Kidney glomerular epithelial cell (primary cell): ENCODE data around the gene C10orf90.

Source experiments
- DNase-seq: peaks from one replicate; lab custom pipeline; 2025; lab: John Stamatoyannopoulos, UW

Gene C10orf90

GRCh38 chr10:126536656-126537055 lies 133.8 kb downstream of the C10orf90 start:
- no peak for DNase-seq

GRCh38 chr10:126536148-126536547 lies 134.3 kb downstream of the C10orf90 start:
- DNase-seq: peak; percentile 1

- no peak for DNase-seq
Observed at GRCh38 chr10:126533644-126534043, 136.8 kb downstream of the C10orf90 start.

- no peak for DNase-seq
Observed at GRCh38 chr10:126528315-126528835, 142.1 kb downstream of the C10orf90 start.

- DNase-seq: no peak
Observed at GRCh38 chr10:126527645-126528314, 142.7 kb downstream of the C10orf90 start.

- no peak for DNase-seq
Observed at GRCh38 chr10:126525326-126525725, 145.2 kb downstream of the C10orf90 start.

GRCh38 chr10:126524526-126524925 lies 146.0 kb downstream of the C10orf90 start:
- DNase-seq: no peak

- DNase-seq: no peak
Observed at GRCh38 chr10:126523071-126523470, 147.4 kb downstream of the C10orf90 start.

GRCh38 chr10:126521399-126521798 lies 149.1 kb downstream of the C10orf90 start:
- DNase-seq: no peak

GRCh38 chr10:126520751-126521317 lies 149.7 kb downstream of the C10orf90 start:
- no peak for DNase-seq

GRCh38 chr10:126519992-126520391 lies 150.5 kb downstream of the C10orf90 start:
- no peak for DNase-seq

- DNase-seq: no peak
Observed at GRCh38 chr10:126519185-126519584, 151.3 kb downstream of the C10orf90 start.

GRCh38 chr10:126518218-126519080 lies 152.0 kb downstream of the C10orf90 start:
- no peak for DNase-seq

- no peak for DNase-seq
Observed at GRCh38 chr10:126516515-126516914, 154.0 kb downstream of the C10orf90 start.

GRCh38 chr10:126511917-126512479 lies 158.5 kb downstream of the C10orf90 start:
- DNase-seq: no peak

GRCh38 chr10:126509182-126509581 lies 161.3 kb downstream of the C10orf90 start:
- DNase-seq: no peak

GRCh38 chr10:126508535-126509040 lies 161.9 kb downstream of the C10orf90 start:
- no peak for DNase-seq

- DNase-seq: no peak
Observed at GRCh38 chr10:126504761-126505112, 165.8 kb downstream of the C10orf90 start.

- peak; percentile 62 for DNase-seq
Observed at GRCh38 chr10:126504063-126504760, 166.3 kb downstream of the C10orf90 start.

GRCh38 chr10:126503392-126504062 lies 167.0 kb downstream of the C10orf90 start:
- no peak for DNase-seq

- DNase-seq: no peak
Observed at GRCh38 chr10:126502441-126502840, 168.1 kb downstream of the C10orf90 start.
